Neural cell (in vitro differentiated cells): ENCODE data around the gene NGEF. TPM values are rescaled to one million over a fixed set of nuclear protein-coding genes. Genes with fewer than 3 reads are reported as not detected.

Experiments used
- H2AFZ ChIP-seq: fragments of 200-600, 300-800 bp; sonication (generic), shearing (Covaris generic); 2 replicates; pipeline ENCODE4 v1.6.0; 2014; ENCODE audit warnings: low read depth, mild to moderate bottlenecking, antibody characterized with exemption, low read length, moderate library complexity
- H3F3A ChIP-seq: fragments of 200-600 bp; shearing (Covaris generic); 2 replicates; pipeline ENCODE4 v1.6.1; 2016; ENCODE audit warnings: mild to moderate bottlenecking, moderate library complexity, mixed read lengths, antibody characterized with exemption, low read length; ENCODE audit not compliant: insufficient read depth, poor library complexity, severe bottlenecking
- H3K27ac ChIP-seq: fragments of 200-600, 300-800 bp; sonication (generic), shearing (Covaris generic); 2 replicates; pipeline ENCODE4 v1.5.1; 2014; ENCODE audit warnings: mild to moderate bottlenecking, low read length, moderate library complexity
- H3K27me3 ChIP-seq: fragments of 300-800, 200-600 bp; sonication (generic), shearing (Covaris generic); 2 replicates; pipeline ENCODE4 v1.6.0; 2014; ENCODE audit warnings: mild to moderate bottlenecking, low read depth, low read length, moderate library complexity; ENCODE audit not compliant: insufficient read depth
- H3K36me3 ChIP-seq: fragments of 300-800, 200-600 bp; sonication (generic), shearing (Covaris generic); 2 replicates; pipeline ENCODE4 v1.5.1; 2014; ENCODE audit warnings: mild to moderate bottlenecking, antibody characterized with exemption, low read length, moderate library complexity; ENCODE audit not compliant: insufficient read depth
- H3K4me2 ChIP-seq: fragments of 300-800, 200-600 bp; sonication (generic), shearing (Covaris generic); 2 replicates; pipeline ENCODE4 v1.6.0; 2014; ENCODE audit warnings: mild to moderate bottlenecking, low read length
- H3K4me3 ChIP-seq: fragments of 300-800, 200-600 bp; sonication (generic), shearing (Covaris generic); 2 replicates; pipeline ENCODE4 v1.5.1; 2014; ENCODE audit warnings: mild to moderate bottlenecking, low read length, moderate library complexity
- H3K79me2 ChIP-seq: fragments of 200-600 bp; shearing (Covaris generic); replicated peaks from 2 replicates; pipeline ENCODE4 v1.6.0; 2014; ENCODE audit warnings: mild to moderate bottlenecking, low read length, moderate library complexity; ENCODE audit not compliant: insufficient read depth
- H3K9ac ChIP-seq: fragments of 300-800, 200-600 bp; sonication (generic), shearing (Covaris generic); 2 replicates; pipeline ENCODE4 v1.6.1; 2016; ENCODE audit warnings: mild to moderate bottlenecking, low read length, mixed read lengths
- H3K9me2 ChIP-seq: fragments of 200-600 bp; shearing (Covaris generic); 2 replicates; pipeline ENCODE4 v1.6.1; 2016; ENCODE audit warnings: mild to moderate bottlenecking, low read length, mixed read lengths; ENCODE audit not compliant: insufficient read depth
- H3K9me3 ChIP-seq: fragments of 200-600, 300-800 bp; sonication (generic), shearing (Covaris generic); 2 replicates; pipeline ENCODE4 v1.6.1; 2016; ENCODE audit warnings: mild to moderate bottlenecking, mixed run types, low read length, moderate library complexity, mixed read lengths
- H4K20me1 ChIP-seq: fragments of 200-600 bp; shearing (Covaris generic); 2 replicates; pipeline ENCODE4 v1.6.1; 2016; ENCODE audit warnings: mild to moderate bottlenecking, mixed run types; ENCODE audit not compliant: insufficient read depth
- EP300 ChIP-seq: fragments of 450-650 bp; conservative IDR thresholded peaks from 2 replicates; pipeline ENCODE4 v1.6.1; 2014; ENCODE audit warnings: antibody characterized with exemption, mild to moderate bottlenecking, moderate library complexity; ENCODE audit not compliant: poor library complexity, severe bottlenecking
- EZH2 ChIP-seq: fragments of 200-600, 300-800 bp; shearing (Covaris generic), sonication (generic); IDR thresholded peaks from 2 replicates; pipeline ENCODE4 v1.6.1; 2014; ENCODE audit warnings: antibody characterized with exemption, low read length, borderline replicate concordance, mild to moderate bottlenecking; ENCODE audit not compliant: insufficient read depth, poor library complexity, severe bottlenecking
- MXI1 ChIP-seq: fragments of 450-650 bp; conservative IDR thresholded peaks from 2 replicates; pipeline ENCODE4 v1.6.1; 2014; ENCODE audit warnings: antibody characterized with exemption, mild to moderate bottlenecking; ENCODE audit not compliant: poor library complexity, severe bottlenecking
- RAD21 ChIP-seq: fragments of 450-650 bp; conservative IDR thresholded peaks from 2 replicates; pipeline ENCODE4 v1.6.1; 2014; ENCODE audit warnings: antibody characterized with exemption, mild to moderate bottlenecking, moderate library complexity
- TAF1 ChIP-seq: IDR thresholded peaks from 2 replicates; pipeline ENCODE4 v1.6.1; 2012; ENCODE audit warnings: low read depth
- polyA plus RNA-seq: library from polyadenylated mRNA; depleted of rRNA; stranded (reverse); fragments of >200 nt; gene quantifications from 2 replicates; pipeline ENCODE4 v1.2.3, GENCODE V29; 2014
- TF ChIP-seq, protein P1 (sequence below): fragments of 450-650 bp; IDR thresholded peaks from 2 replicates; pipeline ENCODE4 v1.5.1; 2014; ENCODE audit warnings: antibody characterized with exemption, mild to moderate bottlenecking, moderate library complexity; ENCODE audit not compliant: poor library complexity, severe bottlenecking
- TF ChIP-seq, protein P2 (sequence below): IDR thresholded peaks from 2 replicates; pipeline ENCODE4 v1.6.1; 2012; ENCODE audit warnings: borderline replicate concordance

NGEF gene
- polyA plus RNA-seq, 1 donor from 2014 or later, result 5.2 TPM

DNA sequence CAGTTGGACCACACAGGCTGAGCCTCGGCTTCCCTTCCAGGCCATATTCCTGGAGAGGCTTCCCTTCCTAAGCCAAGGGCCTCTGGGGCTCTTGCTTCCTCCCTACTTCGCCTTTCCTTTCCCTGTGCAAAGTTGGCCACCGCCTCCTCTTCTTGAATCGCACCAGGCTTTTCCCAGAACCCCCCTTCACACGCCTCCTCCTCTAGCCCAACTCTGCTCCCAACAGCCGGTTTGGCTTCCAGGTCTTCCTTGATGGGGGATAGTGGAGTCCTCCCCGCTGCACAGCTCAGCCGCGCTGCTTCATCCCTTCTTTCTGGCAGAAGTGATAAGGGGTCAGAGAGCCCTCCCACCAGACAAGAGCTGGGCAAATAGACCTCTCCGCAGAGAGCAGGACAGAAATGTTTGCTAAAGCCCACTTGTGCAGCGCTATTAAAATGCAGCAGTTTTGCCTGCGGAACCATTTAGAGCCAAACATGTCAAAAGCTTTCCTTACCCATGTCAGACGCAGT, 86.6 kb downstream of the NGEF start:
- Histone ChIP-seq H3K9ac (no peak overlapping the region), H3K27me3 (peaks cover 61% of the 10 kb centered on the region), H3K9me2 (no peaks in the 10 kb centered on the region), H3K9me3 (no peaks in the 10 kb centered on the region), H3K4me3 (peak overlapping the region; percentile 70), H3K36me3 (no peaks in the 10 kb centered on the region), H3K4me2 (no peak overlapping the region), H3K27ac (no peak overlapping the region), H3K79me2 (no peaks in the 10 kb centered on the region), H2AFZ (no peak overlapping the region), H4K20me1 (no peaks in the 10 kb centered on the region), H3F3A (no peaks in the 10 kb centered on the region)
- TF ChIP-seq EZH2 (peak; percentile 55), EP300 (no peak)

DNA sequence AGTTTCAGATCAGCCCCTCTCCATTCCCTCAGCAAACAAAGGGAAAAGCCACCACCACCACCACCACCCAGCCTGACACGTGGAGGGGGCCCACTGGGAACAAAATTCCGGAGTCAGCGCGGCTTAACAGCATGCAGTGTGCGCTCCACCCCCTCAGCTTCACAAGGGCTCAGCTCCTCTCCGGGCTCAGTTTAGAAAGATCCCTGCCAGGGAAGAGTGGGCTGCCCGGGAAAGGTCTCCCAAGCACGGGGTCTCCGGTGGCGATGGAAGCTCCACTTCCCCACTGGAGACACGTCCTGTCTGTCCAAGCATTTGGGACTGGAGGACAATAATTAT, 87.3 kb downstream of the NGEF start:
- no peak overlapping the region for H3K27ac ChIP-seq
- no peak overlapping the region for H3K4me2 ChIP-seq
- TF ChIP-seq RAD21 (no peak), EP300 (no peak), EZH2 (no peak), TAF1 (no peak), MXI1 (no peak)
- TF ChIP-seq, protein P1, sequence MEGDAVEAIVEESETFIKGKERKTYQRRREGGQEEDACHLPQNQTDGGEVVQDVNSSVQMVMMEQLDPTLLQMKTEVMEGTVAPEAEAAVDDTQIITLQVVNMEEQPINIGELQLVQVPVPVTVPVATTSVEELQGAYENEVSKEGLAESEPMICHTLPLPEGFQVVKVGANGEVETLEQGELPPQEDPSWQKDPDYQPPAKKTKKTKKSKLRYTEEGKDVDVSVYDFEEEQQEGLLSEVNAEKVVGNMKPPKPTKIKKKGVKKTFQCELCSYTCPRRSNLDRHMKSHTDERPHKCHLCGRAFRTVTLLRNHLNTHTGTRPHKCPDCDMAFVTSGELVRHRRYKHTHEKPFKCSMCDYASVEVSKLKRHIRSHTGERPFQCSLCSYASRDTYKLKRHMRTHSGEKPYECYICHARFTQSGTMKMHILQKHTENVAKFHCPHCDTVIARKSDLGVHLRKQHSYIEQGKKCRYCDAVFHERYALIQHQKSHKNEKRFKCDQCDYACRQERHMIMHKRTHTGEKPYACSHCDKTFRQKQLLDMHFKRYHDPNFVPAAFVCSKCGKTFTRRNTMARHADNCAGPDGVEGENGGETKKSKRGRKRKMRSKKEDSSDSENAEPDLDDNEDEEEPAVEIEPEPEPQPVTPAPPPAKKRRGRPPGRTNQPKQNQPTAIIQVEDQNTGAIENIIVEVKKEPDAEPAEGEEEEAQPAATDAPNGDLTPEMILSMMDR, result no peak
- TF ChIP-seq, protein P2, sequence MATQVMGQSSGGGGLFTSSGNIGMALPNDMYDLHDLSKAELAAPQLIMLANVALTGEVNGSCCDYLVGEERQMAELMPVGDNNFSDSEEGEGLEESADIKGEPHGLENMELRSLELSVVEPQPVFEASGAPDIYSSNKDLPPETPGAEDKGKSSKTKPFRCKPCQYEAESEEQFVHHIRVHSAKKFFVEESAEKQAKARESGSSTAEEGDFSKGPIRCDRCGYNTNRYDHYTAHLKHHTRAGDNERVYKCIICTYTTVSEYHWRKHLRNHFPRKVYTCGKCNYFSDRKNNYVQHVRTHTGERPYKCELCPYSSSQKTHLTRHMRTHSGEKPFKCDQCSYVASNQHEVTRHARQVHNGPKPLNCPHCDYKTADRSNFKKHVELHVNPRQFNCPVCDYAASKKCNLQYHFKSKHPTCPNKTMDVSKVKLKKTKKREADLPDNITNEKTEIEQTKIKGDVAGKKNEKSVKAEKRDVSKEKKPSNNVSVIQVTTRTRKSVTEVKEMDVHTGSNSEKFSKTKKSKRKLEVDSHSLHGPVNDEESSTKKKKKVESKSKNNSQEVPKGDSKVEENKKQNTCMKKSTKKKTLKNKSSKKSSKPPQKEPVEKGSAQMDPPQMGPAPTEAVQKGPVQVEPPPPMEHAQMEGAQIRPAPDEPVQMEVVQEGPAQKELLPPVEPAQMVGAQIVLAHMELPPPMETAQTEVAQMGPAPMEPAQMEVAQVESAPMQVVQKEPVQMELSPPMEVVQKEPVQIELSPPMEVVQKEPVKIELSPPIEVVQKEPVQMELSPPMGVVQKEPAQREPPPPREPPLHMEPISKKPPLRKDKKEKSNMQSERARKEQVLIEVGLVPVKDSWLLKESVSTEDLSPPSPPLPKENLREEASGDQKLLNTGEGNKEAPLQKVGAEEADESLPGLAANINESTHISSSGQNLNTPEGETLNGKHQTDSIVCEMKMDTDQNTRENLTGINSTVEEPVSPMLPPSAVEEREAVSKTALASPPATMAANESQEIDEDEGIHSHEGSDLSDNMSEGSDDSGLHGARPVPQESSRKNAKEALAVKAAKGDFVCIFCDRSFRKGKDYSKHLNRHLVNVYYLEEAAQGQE, result no peak
- no peaks in the 10 kb centered on the region for H3K36me3 ChIP-seq
- H3K9me3 ChIP-seq, result no peaks in the 10 kb centered on the region
- H3F3A ChIP-seq, result no peaks in the 10 kb centered on the region
- H4K20me1 ChIP-seq, result no peaks in the 10 kb centered on the region
- H3K27me3 ChIP-seq, result peaks cover 57% of the 10 kb centered on the region
- H3K79me2 ChIP-seq, result no peaks in the 10 kb centered on the region
- H3K9ac ChIP-seq, result no peak overlapping the region
- H3K4me3 ChIP-seq, result no peak overlapping the region
- no peak overlapping the region for H2AFZ ChIP-seq
- no peaks in the 10 kb centered on the region for H3K9me2 ChIP-seq

DNA sequence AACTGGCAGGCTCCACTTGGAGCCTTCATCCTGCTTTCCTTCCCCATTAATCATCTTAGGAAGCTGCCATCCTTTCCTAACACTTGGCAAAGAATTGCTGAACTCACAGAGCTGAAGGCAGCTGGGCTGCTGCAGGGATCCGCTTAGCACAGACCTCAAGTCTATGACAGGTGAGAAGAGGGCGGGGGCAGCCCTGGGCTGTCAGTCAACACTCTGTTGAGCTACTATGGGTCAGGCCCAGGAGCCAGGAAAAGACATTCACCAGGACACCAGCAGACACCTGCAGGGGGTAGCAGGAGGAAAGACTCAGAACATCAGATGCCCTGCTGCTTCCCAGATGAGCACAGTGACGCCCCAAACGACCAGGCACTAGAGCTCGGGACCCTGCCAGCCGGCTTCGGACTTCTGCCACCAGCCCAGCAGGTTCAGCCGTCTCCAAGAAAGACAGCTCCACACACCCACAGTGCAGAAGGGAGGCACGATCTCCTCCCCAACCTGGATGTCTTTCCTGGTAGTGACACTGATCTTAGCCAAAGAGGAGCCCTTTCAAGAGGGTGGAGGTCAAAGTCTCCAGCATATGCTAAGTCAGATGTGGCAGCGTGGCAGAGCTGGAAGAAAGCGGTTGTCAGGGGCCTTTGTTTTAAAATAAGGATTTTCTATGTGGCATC, 87.8 kb downstream of the NGEF start:
- Histone ChIP-seq H3K9me3 (no peaks in the 10 kb centered on the region), H3K4me2 (no peak overlapping the region), H3K9ac (no peak overlapping the region), H3K36me3 (no peaks in the 10 kb centered on the region), H3F3A (no peaks in the 10 kb centered on the region), H3K27ac (no peak overlapping the region), H3K4me3 (no peak overlapping the region), H2AFZ (no peak overlapping the region), H3K9me2 (no peaks in the 10 kb centered on the region), H4K20me1 (no peaks in the 10 kb centered on the region), H3K27me3 (peaks cover 53% of the 10 kb centered on the region), H3K79me2 (no peaks in the 10 kb centered on the region)
- no peak for TF ChIP-seq MXI1
